HG03354 (cell line): ENCODE results near the gene MARCKS.

Source experiments
- ATAC-seq: cut with Tn5 transposase; IDR thresholded peaks from one replicate; pipeline ENCODE4 v1.9.1; 2021; ENCODE audit warnings: mild to moderate bottlenecking; ENCODE audit not compliant: unreplicated experiment, poor library complexity, severe bottlenecking

The MARCKS gene

DNA sequence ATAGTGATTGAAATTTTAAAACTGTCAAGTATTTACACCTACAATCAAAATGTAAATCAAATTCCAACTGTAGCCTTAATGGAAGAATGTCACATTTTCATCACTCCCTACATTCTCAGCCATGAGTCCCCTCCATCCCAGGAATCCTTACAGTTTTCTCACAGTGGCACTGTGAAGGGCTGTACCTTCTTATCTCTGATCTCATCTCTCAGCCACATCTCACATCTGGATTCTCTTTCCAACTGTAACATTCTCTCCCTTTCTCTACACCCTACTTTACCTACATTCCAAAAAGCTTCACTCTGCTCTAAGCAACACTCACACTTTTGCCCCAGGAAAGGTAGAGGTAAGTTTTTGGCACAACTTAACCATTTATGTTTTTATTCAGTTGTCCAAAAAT lies 8.9 kb upstream of the MARCKS start:
- ATAC-seq: no peak

DNA sequence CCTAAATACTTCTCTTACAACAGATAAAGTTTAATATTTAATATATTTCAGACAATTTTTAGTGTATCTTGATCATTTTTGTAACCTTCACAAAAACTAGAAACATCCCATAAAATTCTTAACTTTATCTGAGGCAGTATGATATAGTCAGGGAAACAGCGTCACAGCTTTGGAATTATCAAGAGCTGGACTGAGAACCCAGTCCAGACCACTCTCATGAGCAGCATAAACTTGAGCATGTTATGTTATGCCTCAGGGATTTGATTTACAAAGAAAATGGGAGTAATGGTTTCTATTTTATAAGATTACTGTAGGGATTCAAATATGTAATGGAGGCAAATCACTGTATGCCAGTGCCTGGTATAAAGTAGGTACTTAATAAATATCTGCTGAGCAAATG lies 8.3 kb upstream of the MARCKS start:
- ATAC-seq: no peak

DNA sequence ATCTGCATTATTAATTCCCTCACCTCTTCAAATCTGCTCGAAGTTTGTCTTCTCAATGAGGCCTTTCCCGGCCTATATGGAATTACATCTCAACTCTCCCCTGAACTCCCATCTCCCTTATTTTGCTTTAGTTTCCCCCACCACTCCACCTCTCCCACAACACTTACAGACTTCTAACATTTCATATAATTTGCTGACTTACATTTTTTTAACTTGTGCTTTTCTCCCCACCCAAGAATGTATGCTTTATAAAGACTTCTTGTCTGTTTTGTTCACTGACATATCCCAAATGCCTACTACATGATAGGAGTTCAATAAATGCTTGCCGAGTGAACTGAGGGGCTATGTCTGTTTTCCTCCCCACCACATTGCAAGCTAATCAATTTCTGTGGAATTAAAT lies 3.9 kb upstream of the MARCKS start:
- ATAC-seq: no peak

DNA sequence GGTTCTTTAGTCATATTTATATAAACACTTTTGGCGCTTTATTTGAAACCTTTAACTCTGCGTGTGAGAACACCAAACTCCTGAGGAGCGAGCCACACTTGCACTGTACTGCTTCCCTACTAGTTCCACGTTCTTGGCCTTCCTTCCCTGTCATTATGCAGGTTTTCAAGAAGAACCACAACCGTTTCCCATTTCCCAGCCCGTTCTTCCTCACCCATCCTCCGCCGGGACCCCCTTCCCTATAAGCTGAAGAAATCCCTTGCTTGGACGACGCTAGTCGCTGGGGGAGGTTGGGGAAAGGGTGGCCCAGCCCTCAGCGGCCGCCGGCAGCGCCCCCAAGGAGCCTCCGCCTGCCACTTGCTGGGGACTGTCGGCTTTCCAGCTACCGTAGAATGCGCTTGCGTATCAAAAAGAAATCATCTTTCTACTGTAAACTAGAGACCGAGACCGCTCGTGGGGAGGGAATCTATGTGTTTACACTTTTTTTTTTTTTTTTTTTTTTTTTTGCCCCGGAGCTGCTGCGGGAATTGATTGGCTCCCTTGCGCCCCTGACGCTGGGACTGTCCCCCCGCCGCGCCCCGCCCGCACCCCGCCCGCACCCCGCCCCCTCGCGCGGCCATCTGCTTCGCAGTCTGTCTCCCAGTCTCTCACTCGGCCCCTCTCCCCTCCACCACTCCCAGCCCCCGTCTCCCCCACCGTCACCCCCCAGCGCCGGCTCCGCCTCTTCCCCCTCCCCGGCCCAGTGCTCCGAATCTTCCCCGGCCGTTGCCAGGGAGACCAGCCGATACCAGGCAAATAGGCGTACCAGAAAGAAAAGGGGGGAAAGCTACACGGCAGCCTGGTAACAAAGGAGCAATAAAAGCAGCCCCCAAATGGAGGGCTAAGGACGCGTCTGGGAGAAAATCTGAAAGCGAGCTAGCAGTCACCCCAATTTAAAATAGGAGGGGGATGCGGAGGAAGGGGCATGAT lies 2.3 kb upstream of the MARCKS start:
- no peak for ATAC-seq

DNA sequence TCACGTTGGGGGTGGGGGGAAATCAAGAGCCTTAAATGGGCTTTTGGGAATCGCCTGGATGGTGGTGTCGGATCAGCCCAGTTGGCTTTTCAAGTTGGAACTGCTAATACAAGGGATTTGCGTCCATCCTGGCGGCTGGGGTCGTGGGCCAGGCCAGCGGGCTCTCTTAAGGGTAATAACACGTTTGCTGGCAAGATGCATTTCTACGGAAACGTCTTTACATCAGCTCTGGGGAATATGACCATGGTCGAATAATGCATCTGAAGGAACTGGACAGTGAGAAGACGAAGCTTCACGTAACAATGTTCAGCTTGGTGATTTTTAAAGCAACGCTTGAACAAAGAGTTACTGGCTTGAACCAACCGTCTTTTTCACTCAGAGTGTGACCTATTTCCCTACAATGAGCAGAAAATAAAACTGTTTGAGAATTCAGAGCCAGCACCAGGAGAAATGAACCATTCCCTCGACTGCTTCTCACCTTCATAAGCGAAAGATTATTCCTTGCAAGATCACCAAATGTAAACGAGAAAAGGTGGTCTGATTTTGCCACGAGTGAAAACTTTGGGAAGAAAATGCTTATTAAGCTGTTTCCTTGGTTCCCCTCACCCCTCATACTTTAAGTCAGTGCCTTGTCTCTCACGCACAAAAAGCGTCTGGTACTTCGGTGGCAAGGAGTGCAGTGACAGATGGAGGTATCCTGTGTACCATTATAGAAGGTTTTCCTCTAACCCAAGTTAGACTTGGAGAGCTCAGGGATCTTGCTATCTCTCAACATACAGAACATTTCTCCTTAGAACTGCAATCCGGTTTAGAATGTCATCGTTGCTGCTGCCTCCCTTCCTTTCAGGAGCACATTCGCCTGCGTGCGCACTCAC lies 1.4 kb upstream of the MARCKS start:
- ATAC-seq: no peak

DNA sequence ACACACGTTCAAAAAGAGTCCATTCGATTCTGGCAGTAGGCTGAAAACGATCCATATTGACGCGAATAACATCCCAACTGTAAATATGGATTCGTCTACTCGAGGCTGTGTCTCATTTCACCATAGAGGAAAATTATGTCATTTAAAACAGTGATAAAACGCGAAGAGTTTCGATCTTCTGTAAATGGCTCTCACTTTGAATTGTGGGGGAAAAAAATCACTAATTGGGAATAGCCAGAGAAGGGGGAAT lies 845 bp upstream of the MARCKS start:
- no peak for ATAC-seq

DNA sequence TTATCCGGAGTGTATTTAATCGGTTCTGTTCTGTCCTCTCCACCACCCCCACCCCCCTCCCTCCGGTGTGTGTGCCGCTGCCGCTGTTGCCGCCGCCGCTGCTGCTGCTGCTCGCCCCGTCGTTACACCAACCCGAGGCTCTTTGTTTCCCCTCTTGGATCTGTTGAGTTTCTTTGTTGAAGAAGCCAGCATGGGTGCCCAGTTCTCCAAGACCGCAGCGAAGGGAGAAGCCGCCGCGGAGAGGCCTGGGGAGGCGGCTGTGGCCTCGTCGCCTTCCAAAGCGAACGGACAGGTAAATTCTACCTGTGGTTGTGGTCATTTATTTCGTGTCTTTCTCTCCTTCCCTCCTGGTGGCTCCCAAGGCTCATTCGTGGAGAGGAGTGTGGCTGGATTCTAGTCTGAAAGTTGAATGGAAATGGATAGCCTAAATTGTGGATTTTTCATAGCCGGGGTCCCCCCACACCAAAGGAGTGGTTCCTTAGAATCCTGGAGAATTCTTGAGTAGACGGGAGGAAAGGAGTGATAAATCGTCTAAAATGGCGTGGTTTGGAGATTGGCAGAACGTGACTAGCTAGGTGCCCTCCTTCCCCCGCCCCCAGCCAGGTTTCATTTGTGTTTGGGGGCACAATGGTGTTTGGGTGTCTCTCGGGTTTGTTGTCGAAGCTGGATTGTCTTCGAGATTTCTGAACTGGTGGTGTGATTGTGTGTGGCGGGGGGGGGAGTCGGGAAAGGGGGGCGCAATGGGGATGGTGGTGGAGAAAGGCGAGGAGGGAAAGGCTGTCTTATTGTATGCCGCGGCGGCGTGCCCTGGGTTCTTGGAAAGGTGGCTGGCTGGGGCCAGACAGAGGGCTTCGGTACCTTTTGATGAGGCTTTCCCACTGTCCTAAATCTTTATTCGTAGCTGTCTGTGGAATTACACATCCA lies 673 bp downstream of the MARCKS start:
- ATAC-seq: peak; percentile 0

DNA sequence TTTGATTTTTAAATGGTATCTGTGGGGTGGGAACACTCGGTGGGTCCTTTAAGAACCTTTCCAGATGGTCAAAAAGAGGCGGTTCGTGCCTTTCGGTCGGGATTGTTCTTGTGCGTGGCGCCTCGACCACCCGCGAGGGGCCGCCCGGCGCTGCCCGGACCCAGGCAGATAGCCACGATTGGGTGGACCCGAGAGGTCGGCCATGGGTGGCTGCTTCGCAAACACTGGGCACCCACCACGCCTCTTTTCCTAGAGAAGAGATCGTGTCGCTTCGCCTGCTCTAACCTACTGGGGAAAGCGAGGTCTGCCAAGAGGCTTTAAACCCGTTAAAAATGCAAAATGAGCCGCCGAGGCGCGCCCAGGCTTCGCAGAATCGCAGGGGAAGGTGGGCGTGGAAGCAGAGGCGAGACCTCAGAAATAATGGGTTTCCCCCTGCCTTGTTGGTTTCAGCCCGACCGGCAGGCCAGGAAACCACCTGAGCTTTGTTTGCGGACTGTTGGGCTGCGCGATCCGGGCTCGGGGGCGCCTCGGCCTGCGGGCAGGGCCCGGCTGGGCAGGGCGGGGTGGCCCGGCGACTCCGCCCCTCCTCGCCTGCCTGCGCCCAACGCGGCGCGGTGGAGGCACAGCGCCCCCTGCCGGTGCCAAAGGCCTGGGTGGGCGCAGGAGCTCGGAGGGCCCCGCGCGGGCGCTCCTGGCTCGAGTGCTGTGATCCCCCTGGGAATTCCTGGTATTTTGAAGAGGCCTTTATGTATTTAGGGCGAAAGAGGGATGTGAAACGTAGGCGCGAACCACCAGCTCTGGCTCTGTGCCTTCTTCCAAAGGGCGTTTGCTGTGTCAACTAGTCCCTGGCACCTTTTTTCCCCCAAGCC lies 1.6 kb downstream of the MARCKS start:
- peak; percentile 84 for ATAC-seq

DNA sequence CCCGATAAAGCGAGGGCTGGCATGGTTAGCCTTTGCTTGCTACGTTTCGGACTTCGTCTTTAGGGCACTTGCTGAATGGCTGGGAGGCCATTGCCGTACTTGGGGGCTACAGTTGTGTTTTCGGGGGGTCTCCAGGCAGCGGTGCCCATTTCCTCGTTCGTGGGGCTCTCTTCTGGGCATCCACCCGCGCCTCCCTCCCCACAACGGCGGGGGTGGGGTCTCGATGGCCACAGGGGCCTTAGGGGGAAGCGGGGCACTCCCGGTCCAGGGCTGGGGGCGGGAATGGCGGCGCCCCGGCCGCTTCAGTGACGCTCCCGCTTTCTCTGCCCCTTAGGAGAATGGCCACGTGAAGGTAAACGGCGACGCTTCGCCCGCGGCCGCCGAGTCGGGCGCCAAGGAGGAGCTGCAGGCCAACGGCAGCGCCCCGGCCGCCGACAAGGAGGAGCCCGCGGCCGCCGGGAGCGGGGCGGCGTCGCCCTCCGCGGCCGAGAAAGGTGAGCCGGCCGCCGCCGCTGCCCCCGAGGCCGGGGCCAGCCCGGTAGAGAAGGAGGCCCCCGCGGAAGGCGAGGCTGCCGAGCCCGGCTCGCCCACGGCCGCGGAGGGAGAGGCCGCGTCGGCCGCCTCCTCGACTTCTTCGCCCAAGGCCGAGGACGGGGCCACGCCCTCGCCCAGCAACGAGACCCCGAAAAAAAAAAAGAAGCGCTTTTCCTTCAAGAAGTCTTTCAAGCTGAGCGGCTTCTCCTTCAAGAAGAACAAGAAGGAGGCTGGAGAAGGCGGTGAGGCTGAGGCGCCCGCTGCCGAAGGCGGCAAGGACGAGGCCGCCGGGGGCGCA lies 2.4 kb downstream of the MARCKS start:
- peak; percentile 0 for ATAC-seq

DNA sequence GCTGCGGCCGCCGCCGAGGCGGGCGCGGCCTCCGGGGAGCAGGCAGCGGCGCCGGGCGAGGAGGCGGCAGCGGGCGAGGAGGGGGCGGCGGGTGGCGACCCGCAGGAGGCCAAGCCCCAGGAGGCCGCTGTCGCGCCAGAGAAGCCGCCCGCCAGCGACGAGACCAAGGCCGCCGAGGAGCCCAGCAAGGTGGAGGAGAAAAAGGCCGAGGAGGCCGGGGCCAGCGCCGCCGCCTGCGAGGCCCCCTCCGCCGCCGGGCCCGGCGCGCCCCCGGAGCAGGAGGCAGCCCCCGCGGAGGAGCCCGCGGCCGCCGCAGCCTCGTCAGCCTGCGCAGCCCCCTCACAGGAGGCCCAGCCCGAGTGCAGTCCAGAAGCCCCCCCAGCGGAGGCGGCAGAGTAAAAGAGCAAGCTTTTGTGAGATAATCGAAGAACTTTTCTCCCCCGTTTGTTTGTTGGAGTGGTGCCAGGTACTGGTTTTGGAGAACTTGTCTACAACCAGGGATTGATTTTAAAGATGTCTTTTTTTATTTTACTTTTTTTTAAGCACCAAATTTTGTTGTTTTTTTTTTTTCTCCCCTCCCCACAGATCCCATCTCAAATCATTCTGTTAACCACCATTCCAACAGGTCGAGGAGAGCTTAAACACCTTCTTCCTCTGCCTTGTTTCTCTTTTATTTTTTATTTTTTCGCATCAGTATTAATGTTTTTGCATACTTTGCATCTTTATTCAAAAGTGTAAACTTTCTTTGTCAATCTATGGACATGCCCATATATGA lies 3.2 kb downstream of the MARCKS start:
- ATAC-seq: no peak

DNA sequence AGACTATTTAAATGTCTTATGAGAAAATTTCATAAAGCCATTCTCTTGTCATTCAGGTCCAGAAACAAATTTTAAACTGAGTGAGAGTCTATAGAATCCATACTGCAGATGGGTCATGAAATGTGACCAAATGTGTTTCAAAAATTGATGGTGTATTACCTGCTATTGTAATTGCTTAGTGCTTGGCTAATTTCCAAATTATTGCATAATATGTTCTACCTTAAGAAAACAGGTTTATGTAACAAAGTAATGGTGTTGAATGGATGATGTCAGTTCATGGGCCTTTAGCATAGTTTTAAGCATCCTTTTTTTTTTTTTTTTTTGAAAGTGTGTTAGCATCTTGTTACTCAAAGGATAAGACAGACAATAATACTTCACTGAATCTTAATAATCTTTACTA lies 5.0 kb downstream of the MARCKS start:
- no peak for ATAC-seq

DNA sequence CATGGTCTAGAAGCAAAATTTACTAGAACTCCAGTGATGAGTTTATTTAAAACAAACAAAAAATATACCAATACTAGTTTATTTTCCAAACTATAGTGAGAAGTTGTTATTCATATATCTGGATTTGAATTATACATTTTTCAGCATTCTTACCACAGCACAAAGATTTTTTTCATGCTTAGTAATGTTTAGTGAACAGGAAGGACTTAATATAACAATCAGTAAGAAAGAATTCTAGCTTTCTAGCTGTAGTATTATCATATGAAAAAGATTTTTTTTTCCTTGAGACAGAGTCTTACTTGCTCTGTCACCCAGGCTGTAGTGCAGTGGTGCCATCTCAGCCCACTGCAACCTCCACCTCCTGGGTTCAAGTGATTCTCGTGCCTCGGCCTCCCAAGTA lies 13.8 kb downstream of the MARCKS start:
- ATAC-seq: no peak

DNA sequence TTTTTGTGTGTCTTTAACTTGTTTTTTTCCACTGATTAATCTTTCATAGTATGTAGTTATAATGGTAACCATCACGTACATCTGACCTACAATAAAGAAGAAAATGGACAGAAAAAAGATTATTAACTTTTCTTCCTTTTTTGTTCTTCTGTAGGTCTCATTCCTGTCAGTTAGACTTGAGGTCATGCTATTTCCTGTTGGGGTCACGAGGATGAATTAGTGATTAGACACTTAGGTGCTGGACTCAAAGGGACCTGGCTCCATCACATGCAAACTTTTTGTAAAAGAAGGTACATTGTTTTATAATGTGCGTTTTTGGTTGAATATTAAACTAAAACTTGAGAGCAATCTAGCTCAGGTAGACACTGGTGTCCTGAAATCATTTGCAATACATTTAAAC lies 14.8 kb downstream of the MARCKS start:
- no peak for ATAC-seq

DNA sequence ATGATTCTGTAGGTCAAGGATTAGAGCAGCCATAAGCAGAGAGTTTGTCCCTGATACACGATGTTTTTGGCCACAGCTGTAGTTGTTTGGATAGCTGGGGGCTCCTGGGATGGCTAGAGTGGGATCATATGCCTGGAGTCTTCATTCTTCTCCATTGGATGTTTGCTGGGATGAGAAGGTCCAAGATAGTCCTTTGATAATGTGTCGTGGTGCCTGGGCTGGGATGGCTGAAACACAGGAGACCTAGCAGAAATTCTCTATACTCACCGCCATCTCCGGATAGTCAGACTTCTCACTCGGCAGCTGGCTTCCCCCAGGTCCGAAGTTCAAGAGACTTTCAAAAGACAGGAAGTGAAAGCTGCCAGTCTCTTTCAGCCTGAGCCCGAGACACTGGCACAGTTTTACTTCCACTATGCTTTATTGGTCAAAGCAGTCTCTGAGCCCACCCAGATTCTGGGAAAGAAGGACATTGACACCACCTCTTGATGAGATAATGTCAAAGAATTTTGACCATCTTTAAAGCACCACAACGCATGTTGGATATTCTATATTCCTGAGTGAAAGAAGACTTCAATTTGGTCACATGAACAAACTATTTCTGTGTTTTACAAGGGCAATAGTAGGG lies 16.0 kb downstream of the MARCKS start:
- ATAC-seq: peak; percentile 96

DNA sequence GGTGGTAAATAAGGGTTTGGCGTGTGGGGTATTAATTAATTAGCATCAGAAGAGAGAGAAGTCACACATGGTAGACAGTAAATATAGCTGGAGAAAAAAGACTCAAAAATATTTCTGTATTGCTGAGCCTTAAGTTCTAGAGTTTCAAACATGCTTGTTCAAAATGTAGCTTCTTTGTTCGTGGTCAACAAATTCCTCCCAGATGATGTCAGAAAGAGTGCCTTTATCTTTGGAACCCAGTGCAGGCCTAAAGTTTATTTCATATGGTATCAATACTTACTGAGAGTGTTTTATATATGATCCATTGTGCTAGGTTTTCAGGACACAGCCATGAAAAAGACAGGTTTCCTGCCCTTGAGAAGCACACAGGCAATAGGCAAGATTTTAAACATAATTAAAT lies 18.3 kb downstream of the MARCKS start:
- ATAC-seq: no peak

DNA sequence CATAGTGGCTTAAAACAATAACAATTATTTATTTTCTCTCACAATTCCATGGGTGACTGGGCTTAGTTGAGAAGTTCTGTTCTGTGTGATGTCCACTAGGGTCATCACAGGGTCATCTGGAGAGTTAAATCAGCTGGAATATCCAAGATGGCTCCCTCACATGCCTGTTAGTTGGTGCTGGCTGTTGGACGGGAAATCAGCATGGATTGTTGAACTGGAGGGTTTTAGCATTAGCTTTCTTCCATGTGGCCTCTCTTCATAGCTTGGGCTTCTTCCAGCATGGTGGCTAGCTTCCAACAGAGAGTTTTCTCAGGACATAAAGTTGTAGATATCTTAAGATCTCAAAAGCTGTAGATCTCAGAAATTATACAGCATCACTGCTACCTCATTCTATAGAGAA lies 19.6 kb downstream of the MARCKS start:
- ATAC-seq: no peak
